IPS-20b (cell line): ENCODE results near the gene PSAP.
A peak's percentile ranks its signal among the peaks of the same experiment; 100 is the strongest.

Experiments
- H3K27ac ChIP-seq: one replicate; pipeline ENCODE4 v1.5.1; 2013; ENCODE audit warnings: low read length
- H3K27me3 ChIP-seq: 2 replicates; pipeline ENCODE4 v1.6.1; 2013; ENCODE audit warnings: mild to moderate bottlenecking, low read length, inconsistent platforms; ENCODE audit not compliant: insufficient read depth
- H3K36me3 ChIP-seq: 2 replicates; pipeline ENCODE4 v1.6.1; 2013; ENCODE audit warnings: low read depth, mild to moderate bottlenecking, inconsistent platforms, low read length, moderate library complexity; ENCODE audit not compliant: insufficient read depth
- H3K4me1 ChIP-seq: 2 replicates; pipeline ENCODE4 v1.6.1; 2013; ENCODE audit warnings: mild to moderate bottlenecking, control low read depth, inconsistent platforms, low read length, moderate library complexity; ENCODE audit not compliant: insufficient read depth
- H3K4me3 ChIP-seq: 2 replicates; pipeline ENCODE4 v1.5.1; 2013; ENCODE audit warnings: mild to moderate bottlenecking, low read length, inconsistent platforms
- H3K9ac ChIP-seq: 2 replicates; pipeline ENCODE4 v1.6.1; 2013; ENCODE audit warnings: low read depth, mild to moderate bottlenecking, inconsistent platforms, low read length, moderate library complexity
- H3K9me3 ChIP-seq: 2 replicates; pipeline ENCODE4 v1.6.1; 2013; ENCODE audit warnings: mild to moderate bottlenecking, low read depth, low read length, inconsistent platforms; ENCODE audit not compliant: insufficient read depth

PSAP gene

GRCh38 chr10:71809628-71810027 is 41.4 kb downstream of the PSAP start:
- H3K9me3 ChIP-seq = no peaks in the 10 kb centered on the region
- H3K27ac ChIP-seq = no peak overlapping the region
- H3K4me1 ChIP-seq = no peaks in the 10 kb centered on the region
- peaks cover 15% of the 10 kb centered on the region for H3K27me3 ChIP-seq
- H3K36me3 ChIP-seq = no peaks in the 10 kb centered on the region; the same call in 1 of the 2 replicates
- H3K9ac ChIP-seq = no peak overlapping the region
- H3K4me3 ChIP-seq = no peak overlapping the region

GRCh38 chr10:71807557-71808510 is 43.2 kb downstream of the PSAP start:
- H3K4me3 ChIP-seq = no peak overlapping the region
- no peak overlapping the region for H3K9ac ChIP-seq
- no peak overlapping the region for H3K27ac ChIP-seq
- H3K4me1 ChIP-seq = no peaks in the 10 kb centered on the region
- H3K9me3 ChIP-seq = no peaks in the 10 kb centered on the region
- H3K27me3 ChIP-seq = peaks cover 22% of the 10 kb centered on the region
- no peaks in the 10 kb centered on the region for H3K36me3 ChIP-seq

GRCh38 chr10:71806704-71807556 is 44.1 kb downstream of the PSAP start:
- Histone ChIP-seq H3K9me3 (no peaks in the 10 kb centered on the region), H3K4me1 (no peaks in the 10 kb centered on the region), H3K27ac (no peak overlapping the region), H3K4me3 (no peak overlapping the region), H3K36me3 (no peaks in the 10 kb centered on the region), H3K9ac (no peak overlapping the region), H3K27me3 (peaks cover 22% of the 10 kb centered on the region)

GRCh38 chr10:71805776-71806703 is 45.0 kb downstream of the PSAP start:
- Histone ChIP-seq H3K4me1 (no peaks in the 10 kb centered on the region), H3K4me3 (peak overlapping the region; percentile 15; the same call in 1 of the 2 replicates), H3K9ac (no peak overlapping the region), H3K27me3 (peaks cover 22% of the 10 kb centered on the region), H3K27ac (no peak overlapping the region), H3K36me3 (no peaks in the 10 kb centered on the region), H3K9me3 (no peaks in the 10 kb centered on the region)

GRCh38 chr10:71804077-71804476 is 47.0 kb downstream of the PSAP start:
- no peak overlapping the region for H3K9ac ChIP-seq
- H3K27me3 ChIP-seq = peaks cover 22% of the 10 kb centered on the region
- H3K4me3 ChIP-seq = no peak overlapping the region

GRCh38 chr10:71802715-71803488 is 48.1 kb downstream of the PSAP start:
- H3K4me1 ChIP-seq = no peaks in the 10 kb centered on the region
- no peaks in the 10 kb centered on the region for H3K9me3 ChIP-seq
- no peak overlapping the region for H3K27ac ChIP-seq
- H3K4me3 ChIP-seq = no peak overlapping the region
- no peaks in the 10 kb centered on the region for H3K36me3 ChIP-seq
- H3K9ac ChIP-seq = no peak overlapping the region
- peaks cover 22% of the 10 kb centered on the region for H3K27me3 ChIP-seq

More at GRCh38 chr10:71804077-71804476, 47.0 kb downstream of the PSAP start:
- Histone ChIP-seq H3K36me3 (no peaks in the 10 kb centered on the region), H3K9me3 (no peaks in the 10 kb centered on the region), H3K4me1 (no peaks in the 10 kb centered on the region), H3K27ac (no peak overlapping the region)

GRCh38 chr10:71802235-71802634 is 48.8 kb downstream of the PSAP start:
- Histone ChIP-seq H3K27me3 (peaks cover 22% of the 10 kb centered on the region), H3K4me1 (no peaks in the 10 kb centered on the region), H3K9me3 (no peaks in the 10 kb centered on the region), H3K9ac (no peak overlapping the region), H3K4me3 (no peak overlapping the region), H3K36me3 (no peaks in the 10 kb centered on the region), H3K27ac (no peak overlapping the region)

- H3K27me3 ChIP-seq = peaks cover 22% of the 10 kb centered on the region
- H3K4me3 ChIP-seq = no peak overlapping the region
- H3K4me1 ChIP-seq = no peaks in the 10 kb centered on the region
- no peaks in the 10 kb centered on the region for H3K9me3 ChIP-seq
- no peak overlapping the region for H3K27ac ChIP-seq
- no peaks in the 10 kb centered on the region for H3K36me3 ChIP-seq
- H3K9ac ChIP-seq = no peak overlapping the region
These were observed 49.7 kb downstream of the PSAP start for GRCh38 chr10:71801361-71801760.

- Histone ChIP-seq H3K36me3 (no peaks in the 10 kb centered on the region), H3K27me3 (peaks cover 9% of the 10 kb centered on the region), H3K27ac (no peak overlapping the region), H3K4me1 (no peaks in the 10 kb centered on the region), H3K9ac (no peak overlapping the region), H3K9me3 (no peaks in the 10 kb centered on the region), H3K4me3 (no peak overlapping the region)
These were observed 51.2 kb downstream of the PSAP start for GRCh38 chr10:71799608-71800453.

- peaks cover 2% of the 10 kb centered on the region for H3K27me3 ChIP-seq
- no peak overlapping the region for H3K9ac ChIP-seq
- no peaks in the 10 kb centered on the region for H3K9me3 ChIP-seq
- no peak overlapping the region for H3K27ac ChIP-seq
- H3K36me3 ChIP-seq = no peaks in the 10 kb centered on the region
- no peaks in the 10 kb centered on the region for H3K4me1 ChIP-seq
- no peak overlapping the region for H3K4me3 ChIP-seq
These were observed 51.9 kb downstream of the PSAP start for GRCh38 chr10:71799112-71799511.
